Calu3 (cell line): ENCODE results near the gene SEC14L5. TPM values are rescaled to one million over a fixed set of nuclear protein-coding genes. Genes with fewer than 3 reads are reported as not detected.

Experiments
- BruUV-seq: library from RNA; stranded (reverse); fragments of 400-500 nt; replicated peaks from 2 replicates; lab custom pipeline; 2021; lab: Mats Ljungman, UMichigan
- CTCF ChIA-PET: fragments of 300-600 bp; sonication (Branson Sonifier 250); formaldehyde crosslinking; loops from one replicate; lab custom pipeline; 2022; ENCODE audit warnings: antibody characterized with exemption; lab: Charles Lee
- DNase-seq: peaks from one replicate; pipeline ENCODE4 v3.0.0; 2022
- H3K27ac Mint-ChIP-seq: one replicate; pipeline ENCODE4 v1.8.0; 2022; ENCODE audit warnings: mixed read lengths; ENCODE audit not compliant: unreplicated experiment
- H3K27me3 Mint-ChIP-seq: one replicate; pipeline ENCODE4 v1.8.0; 2022; ENCODE audit warnings: mixed read lengths; ENCODE audit not compliant: unreplicated experiment
- H3K36me3 Mint-ChIP-seq: one replicate; pipeline ENCODE4 v1.8.0; 2022; ENCODE audit warnings: mild to moderate bottlenecking, moderate library complexity, mixed read lengths; ENCODE audit not compliant: insufficient read depth, unreplicated experiment
- H3K4me1 Mint-ChIP-seq: one replicate; pipeline ENCODE4 v1.8.0; 2022; ENCODE audit warnings: mild to moderate bottlenecking, low read depth, mixed read lengths; ENCODE audit not compliant: unreplicated experiment
- H3K4me3 Mint-ChIP-seq: one replicate; pipeline ENCODE4 v1.8.0; 2022; ENCODE audit warnings: mild to moderate bottlenecking, low read depth, moderate library complexity, mixed read lengths; ENCODE audit not compliant: unreplicated experiment
- H3K9me3 Mint-ChIP-seq: one replicate; pipeline ENCODE4 v1.8.0; 2022; ENCODE audit warnings: low read depth, mixed read lengths; ENCODE audit not compliant: unreplicated experiment
- intact Hi-C: fragments of 100-400 bp; cut with micrococcal nuclease; formaldehyde crosslinking; loops from one replicate; pipeline ENCODE4 v1.10.0; 2022; ENCODE audit not compliant: unreplicated experiment
- total RNA-seq: library from RNA; stranded (reverse); gene quantifications from 2 replicates; pipeline ENCODE4 v1.2.3, GENCODE V29; 2022
- TF ChIP-seq, protein P1 (sequence below): fragments of 200-600 bp; IDR thresholded peaks from one replicate; pipeline ENCODE4 v1.8.0; 2022; ENCODE audit warnings: antibody characterized with exemption; ENCODE audit not compliant: unreplicated experiment

SEC14L5 gene
- total RNA-seq, 1 experiment from 2014 or later, result 0.52 TPM

DNA sequence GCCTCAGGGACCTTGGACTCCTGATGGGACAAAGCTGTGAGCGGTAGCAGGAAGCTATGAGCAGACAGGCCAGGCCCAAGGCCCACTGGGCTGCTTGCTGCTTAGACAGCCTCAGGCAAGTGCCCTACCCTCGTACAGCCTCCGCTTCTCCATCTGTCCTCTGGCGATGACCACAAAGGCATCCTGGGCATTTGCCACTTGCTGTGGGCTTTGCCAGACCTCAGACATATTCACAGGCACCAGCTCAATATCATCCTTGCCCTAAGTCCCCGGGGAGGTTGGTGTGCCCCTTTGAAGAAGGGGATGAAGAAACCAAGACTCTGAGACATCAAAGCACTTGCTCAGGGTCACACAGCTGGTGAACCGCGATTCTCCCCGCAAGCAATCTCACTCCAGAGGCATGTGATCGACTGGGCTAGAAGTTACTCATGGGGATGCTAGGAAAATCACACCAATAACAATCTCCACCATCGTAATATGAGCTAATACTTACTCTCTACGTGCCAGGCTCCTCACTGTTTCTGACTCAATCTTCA lies 42.8 kb upstream of the SEC14L5 start:
- Mint-ChIP-seq H3K9me3 (no peaks in the 10 kb centered on the region), H3K27ac (peak overlapping the region; percentile 23), H3K4me3 (no peak overlapping the region), H3K36me3 (peaks cover 25% of the 10 kb centered on the region), H3K27me3 (no peaks in the 10 kb centered on the region), H3K4me1 (peaks cover 43% of the 10 kb centered on the region)
- intact Hi-C loops, result no loop called here
- BruUV-seq, result no TSS peak
- CTCF ChIA-PET, result interaction anchor here (0.9 to 1.6 kb wide), 3 partner anchors 9 to 47 kb away, joined by 3 to 4 read pairs (median 3); partner anchors contain the start of gene PPL
- TF ChIP-seq, protein P1, sequence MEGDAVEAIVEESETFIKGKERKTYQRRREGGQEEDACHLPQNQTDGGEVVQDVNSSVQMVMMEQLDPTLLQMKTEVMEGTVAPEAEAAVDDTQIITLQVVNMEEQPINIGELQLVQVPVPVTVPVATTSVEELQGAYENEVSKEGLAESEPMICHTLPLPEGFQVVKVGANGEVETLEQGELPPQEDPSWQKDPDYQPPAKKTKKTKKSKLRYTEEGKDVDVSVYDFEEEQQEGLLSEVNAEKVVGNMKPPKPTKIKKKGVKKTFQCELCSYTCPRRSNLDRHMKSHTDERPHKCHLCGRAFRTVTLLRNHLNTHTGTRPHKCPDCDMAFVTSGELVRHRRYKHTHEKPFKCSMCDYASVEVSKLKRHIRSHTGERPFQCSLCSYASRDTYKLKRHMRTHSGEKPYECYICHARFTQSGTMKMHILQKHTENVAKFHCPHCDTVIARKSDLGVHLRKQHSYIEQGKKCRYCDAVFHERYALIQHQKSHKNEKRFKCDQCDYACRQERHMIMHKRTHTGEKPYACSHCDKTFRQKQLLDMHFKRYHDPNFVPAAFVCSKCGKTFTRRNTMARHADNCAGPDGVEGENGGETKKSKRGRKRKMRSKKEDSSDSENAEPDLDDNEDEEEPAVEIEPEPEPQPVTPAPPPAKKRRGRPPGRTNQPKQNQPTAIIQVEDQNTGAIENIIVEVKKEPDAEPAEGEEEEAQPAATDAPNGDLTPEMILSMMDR, result no peak
- no peak for DNase-seq

DNA sequence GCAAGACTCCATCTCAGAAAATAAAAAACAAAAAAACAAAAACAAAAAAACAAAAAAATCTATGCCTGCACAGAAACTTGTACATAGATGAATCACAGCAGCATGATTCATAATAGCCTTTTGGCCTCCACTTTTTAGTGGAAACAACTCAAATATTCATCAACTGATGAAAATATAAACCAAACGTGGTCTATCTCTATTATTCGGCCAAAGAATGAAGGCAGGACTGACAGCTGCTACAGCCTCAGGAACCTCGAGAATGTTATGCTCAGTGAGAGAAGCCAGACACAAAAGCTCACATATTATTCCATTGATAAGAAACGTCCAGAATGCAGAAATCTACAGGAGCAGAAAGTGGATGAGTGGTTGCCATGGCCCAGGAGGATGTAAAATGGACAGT lies 41.0 kb upstream of the SEC14L5 start:
- CTCF ChIA-PET, result interaction anchor here (0.7 kb wide), 1 partner anchor 11 kb away, joined by 4 read pairs; no protein-coding TSS in a partner anchor
- BruUV-seq, result no TSS peak
- Mint-ChIP-seq H3K9me3 (no peaks in the 10 kb centered on the region), H3K4me3 (peak overlapping the region; percentile 45), H3K27ac (peak overlapping the region; percentile 64), H3K27me3 (no peaks in the 10 kb centered on the region), H3K36me3 (peaks cover 24% of the 10 kb centered on the region), H3K4me1 (peaks cover 36% of the 10 kb centered on the region)
- intact Hi-C loops, result no loop called here
- TF ChIP-seq, protein P1, result no peak
- no peak for DNase-seq

DNA sequence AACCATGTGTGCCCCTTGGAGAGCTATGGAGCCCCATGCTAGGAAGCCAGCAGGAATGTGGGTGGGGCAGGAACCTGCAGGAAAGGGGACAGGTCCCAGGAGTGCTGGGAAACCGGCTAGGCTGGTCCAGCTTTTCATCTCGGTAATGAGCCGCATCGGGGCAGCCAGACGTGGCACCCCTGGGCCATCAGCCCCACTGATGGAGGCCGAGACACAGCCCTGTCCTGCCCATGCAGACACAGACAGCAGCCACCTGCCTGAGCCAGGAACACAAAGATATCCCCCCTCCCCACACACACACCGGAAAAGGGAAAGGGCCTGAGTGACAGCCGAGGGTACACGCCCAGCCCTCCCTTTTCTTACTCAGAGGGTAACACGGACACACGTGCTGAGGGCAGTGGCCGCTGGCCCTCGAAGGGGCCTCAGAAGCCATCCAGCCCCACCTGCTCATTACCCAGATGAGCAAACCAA lies 39.3 kb upstream of the SEC14L5 start:
- Mint-ChIP-seq H3K4me1 (peaks cover 42% of the 10 kb centered on the region), H3K27me3 (no peaks in the 10 kb centered on the region), H3K9me3 (no peaks in the 10 kb centered on the region), H3K27ac (peak overlapping the region; percentile 93), H3K36me3 (peaks cover 29% of the 10 kb centered on the region), H3K4me3 (peak overlapping the region; percentile 45)
- intact Hi-C loops, result no loop called here
- TF ChIP-seq, protein P1, result no peak
- peak; percentile 92 for DNase-seq
- CTCF ChIA-PET, result interaction anchor here (1.0 to 1.9 kb wide), 3 partner anchors 12 to 26 kb away, joined by 3 to 8 read pairs (median 4); no protein-coding TSS in a partner anchor
- no TSS peak for BruUV-seq

DNA sequence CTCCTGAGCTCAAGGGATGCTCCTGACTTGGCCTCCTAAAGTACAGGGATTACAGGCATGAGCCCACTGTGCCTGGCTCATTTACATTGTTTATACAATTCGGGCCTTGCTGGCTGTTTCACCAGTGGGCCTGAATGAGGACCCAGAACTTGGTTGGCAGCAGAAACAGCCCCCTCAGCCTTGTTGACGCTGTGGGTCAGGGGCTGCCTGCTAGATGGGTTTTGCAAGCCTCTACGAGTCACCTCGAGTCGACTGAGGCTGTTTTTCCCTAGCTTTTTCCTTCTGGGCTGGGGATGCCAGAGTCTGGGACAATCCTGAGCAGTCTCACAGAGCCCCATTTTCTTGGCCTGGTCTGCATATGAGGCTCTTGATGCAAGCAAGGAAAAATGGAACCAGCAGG lies 37.3 kb upstream of the SEC14L5 start:
- intact Hi-C loops, result no loop called here
- no TSS peak for BruUV-seq
- H3K27ac Mint-ChIP-seq, result no peak overlapping the region
- no peak for DNase-seq
- no peaks in the 10 kb centered on the region for H3K9me3 Mint-ChIP-seq
- no peaks in the 10 kb centered on the region for H3K27me3 Mint-ChIP-seq
- peaks cover 62% of the 10 kb centered on the region for H3K4me1 Mint-ChIP-seq
- H3K36me3 Mint-ChIP-seq, result peaks cover 41% of the 10 kb centered on the region
- CTCF ChIA-PET, result interaction anchor here (1.4 kb wide), 1 partner anchor 37 kb away, joined by 5 read pairs; the partner anchor contains the start of gene SEC14L5
- TF ChIP-seq, protein P1, result no peak
- no peak overlapping the region for H3K4me3 Mint-ChIP-seq
